GM21529 (cell line): ENCODE results near the gene PPP2R2D.
"Not testable (repeated sequence)": the region's sequence is repeated elsewhere in the genome, so short reads cannot be mapped to it uniquely, and the experiment has no call there.

Experiments
- ATAC-seq: cut with Tn5 transposase; IDR thresholded peaks from one replicate; pipeline ENCODE4 v1.9.1; 2021; ENCODE audit not compliant: unreplicated experiment

Gene PPP2R2D

GRCh38 chr10:131905603-131906268 lies 4.9 kb downstream of the PPP2R2D start:
- no peak for ATAC-seq

GRCh38 chr10:131906269-131906639 lies 5.4 kb downstream of the PPP2R2D start:
- no peak for ATAC-seq

GRCh38 chr10:131907679-131908078 lies 6.9 kb downstream of the PPP2R2D start:
- no peak for ATAC-seq

- ATAC-seq, result no peak
Measured at GRCh38 chr10:131908151-131908550, 7.3 kb downstream of the PPP2R2D start.

- ATAC-seq, result no peak
Measured at GRCh38 chr10:131909014-131909808, 8.4 kb downstream of the PPP2R2D start.

- no peak for ATAC-seq
Measured at GRCh38 chr10:131909929-131910328, 9.1 kb downstream of the PPP2R2D start.

- no peak for ATAC-seq
Measured at GRCh38 chr10:131910663-131911314, 10.0 kb downstream of the PPP2R2D start.

GRCh38 chr10:131911451-131911850 lies 10.6 kb downstream of the PPP2R2D start:
- no peak for ATAC-seq

- no peak for ATAC-seq
Measured at GRCh38 chr10:131912620-131913019, 11.8 kb downstream of the PPP2R2D start.

GRCh38 chr10:131915484-131915883 lies 14.7 kb downstream of the PPP2R2D start:
- ATAC-seq, result no peak

- ATAC-seq, result no peak
Measured at GRCh38 chr10:131915990-131916766, 15.4 kb downstream of the PPP2R2D start.

GRCh38 chr10:131916767-131917160 lies 16.0 kb downstream of the PPP2R2D start:
- ATAC-seq, result not testable (repeated sequence)

GRCh38 chr10:131917496-131917895 lies 16.7 kb downstream of the PPP2R2D start:
- not testable (repeated sequence) for ATAC-seq

GRCh38 chr10:131919461-131919860 lies 18.7 kb downstream of the PPP2R2D start:
- ATAC-seq, result not testable (repeated sequence)

- ATAC-seq, result no peak
Measured at GRCh38 chr10:131920151-131920550, 19.3 kb downstream of the PPP2R2D start.

- ATAC-seq, result no peak
Measured at GRCh38 chr10:131920693-131921092, 19.9 kb downstream of the PPP2R2D start.

GRCh38 chr10:131921184-131921583 lies 20.4 kb downstream of the PPP2R2D start:
- peak; percentile 91 for ATAC-seq

- ATAC-seq, result no peak
Measured at GRCh38 chr10:131923038-131923756, 22.4 kb downstream of the PPP2R2D start.

GRCh38 chr10:131925011-131925649 lies 24.3 kb downstream of the PPP2R2D start:
- no peak for ATAC-seq

GRCh38 chr10:131925716-131926115 lies 24.9 kb downstream of the PPP2R2D start:
- ATAC-seq, result no peak
